MCF 10A (cell line): ENCODE results near the gene CDK17. TPM values are rescaled to one million over a fixed set of nuclear protein-coding genes. Genes with fewer than 3 reads are reported as not detected.

Source experiments
- BruUV-seq: library from RNA; stranded (reverse); fragments of 400-500 nt; replicated peaks from 2 replicates; lab custom pipeline; 2021; lab: Mats Ljungman, UMichigan
- CTCF ChIA-PET: fragments of 300-600 bp; sonication (Branson Sonifier 250); formaldehyde crosslinking; extraction: SDS; loops from one replicate; lab custom pipeline; 2021; ENCODE audit warnings: antibody characterized with exemption, inconsistent platforms; lab: Yijun Ruan, JAX
- POLR2A ChIA-PET: fragments of 300-600, 350-650 bp; sonication (Branson Sonifier 250); formaldehyde crosslinking; extraction: SDS; loops from one replicate; lab custom pipeline; 2020; ENCODE audit warnings: antibody characterized with exemption, inconsistent platforms; lab: Yijun Ruan, JAX
- DNase-seq: peaks from one replicate; pipeline ENCODE4 v3.0.0-alpha.2; 2018; ENCODE audit not compliant: unreplicated experiment
- H3K27ac Mint-ChIP-seq: one replicate; pipeline ENCODE4 v1.8.0; 2022; ENCODE audit warnings: mild to moderate bottlenecking, low read depth, mixed read lengths; ENCODE audit not compliant: unreplicated experiment
- H3K27me3 Mint-ChIP-seq: one replicate; pipeline ENCODE4 v1.8.0; 2022; ENCODE audit warnings: mixed read lengths; ENCODE audit not compliant: insufficient read depth, unreplicated experiment
- H3K36me3 Mint-ChIP-seq: one replicate; pipeline ENCODE4 v1.8.0; 2022; ENCODE audit warnings: mild to moderate bottlenecking, moderate library complexity, mixed read lengths; ENCODE audit not compliant: insufficient read depth, unreplicated experiment
- H3K4me1 Mint-ChIP-seq: one replicate; pipeline ENCODE4 v1.8.0; 2022; ENCODE audit warnings: mixed read lengths; ENCODE audit not compliant: insufficient read depth, unreplicated experiment
- H3K4me3 Mint-ChIP-seq: one replicate; pipeline ENCODE4 v1.8.0; 2022; ENCODE audit warnings: mild to moderate bottlenecking, moderate library complexity, mixed read lengths; ENCODE audit not compliant: unreplicated experiment
- H3K9me3 Mint-ChIP-seq: one replicate; pipeline ENCODE4 v1.8.0; 2022; ENCODE audit warnings: mixed read lengths; ENCODE audit not compliant: unreplicated experiment
- CTCF ChIP-seq: fragments of 200-600 bp; IDR thresholded peaks from one replicate; pipeline ENCODE4 v1.8.0; 2022; ENCODE audit warnings: antibody characterized with exemption, mild to moderate bottlenecking; ENCODE audit not compliant: unreplicated experiment
- intact Hi-C: fragments of 100-400 bp; cut with micrococcal nuclease; formaldehyde crosslinking; loops from 2 replicates; pipeline ENCODE4 v1.14.1; 2022
- total RNA-seq: library from RNA; stranded (reverse); gene quantifications from 2 replicates; pipeline ENCODE4 v1.2.3, GENCODE V29; 2022

Gene CDK17
- total RNA-seq, 1 experiment from 2014 or later: 49.8 TPM

GRCh38 chr12:96293093-96293492 is 107.1 kb downstream of the CDK17 start:
- Mint-ChIP-seq H3K4me3 (no peak overlapping the region), H3K9me3 (no peaks in the 10 kb centered on the region), H3K27ac (no peak overlapping the region), H3K36me3 (peaks cover 78% of the 10 kb centered on the region), H3K27me3 (no peaks in the 10 kb centered on the region), H3K4me1 (peaks cover 11% of the 10 kb centered on the region)
- no peak for DNase-seq
- BruUV-seq: no TSS peak
- no peak for TF ChIP-seq CTCF
- ChIA-PET POLR2A (interaction anchor here (0.6 to 1.5 kb wide), 3 partner anchors 32 to 269 kb away, joined by 3 to 4 read pairs (median 3); no protein-coding TSS in a partner anchor), CTCF (interaction anchor here (1.0 kb wide), 1 partner anchor 106 kb away, joined by 6 read pairs; no protein-coding TSS in a partner anchor)
- intact Hi-C loops: loop anchor here (10.0 kb wide), 1 partner anchor 102 kb away; no protein-coding TSS in a partner anchor

- no TSS peak for BruUV-seq
- intact Hi-C loops: no loop called here
- H3K27me3 Mint-ChIP-seq: no peaks in the 10 kb centered on the region
- no peaks in the 10 kb centered on the region for H3K4me1 Mint-ChIP-seq
- no peak for TF ChIP-seq CTCF
- CTCF ChIA-PET: interaction anchor here (0.6 to 0.7 kb wide), 2 partner anchors 11 to 87 kb away, joined by 3 to 5 read pairs; no protein-coding TSS in a partner anchor
- H3K9me3 Mint-ChIP-seq: no peaks in the 10 kb centered on the region
- DNase-seq: no peak
- H3K36me3 Mint-ChIP-seq: peaks cover 78% of the 10 kb centered on the region
- H3K4me3 Mint-ChIP-seq: no peak overlapping the region
- POLR2A ChIA-PET: interaction anchor here (0.7 kb wide), 1 partner anchor 9 kb away, joined by 3 read pairs; no protein-coding TSS in a partner anchor
- no peak overlapping the region for H3K27ac Mint-ChIP-seq
These were observed 111.2 kb downstream of the CDK17 start for GRCh38 chr12:96289067-96289466.

DNA sequence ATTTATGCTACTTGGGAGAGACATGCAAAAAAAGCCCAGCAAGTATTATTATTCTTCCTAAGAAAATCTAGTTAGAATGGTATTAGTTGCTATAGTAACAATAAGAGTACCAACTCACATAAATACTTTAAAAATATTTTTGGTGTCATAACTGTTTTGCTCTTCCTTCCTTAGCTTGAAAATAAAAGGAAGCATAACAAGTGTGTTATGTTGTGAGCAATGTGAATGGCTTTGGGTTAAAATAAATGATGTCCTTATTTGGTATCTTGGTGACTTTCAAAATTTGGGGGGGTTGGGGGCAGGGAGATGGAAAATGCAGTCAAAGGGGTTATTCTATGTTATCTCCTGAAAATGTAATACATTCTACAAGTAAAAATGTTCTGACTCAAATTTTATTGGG is 115.1 kb downstream of the CDK17 start:
- peaks cover 92% of the 10 kb centered on the region for H3K36me3 Mint-ChIP-seq
- H3K27me3 Mint-ChIP-seq: no peaks in the 10 kb centered on the region
- TF ChIP-seq CTCF: no peak
- POLR2A ChIA-PET: no interaction called here
- no peak overlapping the region for H3K4me3 Mint-ChIP-seq
- DNase-seq: no peak
- H3K4me1 Mint-ChIP-seq: no peaks in the 10 kb centered on the region
- BruUV-seq: no TSS peak
- H3K27ac Mint-ChIP-seq: no peak overlapping the region
- H3K9me3 Mint-ChIP-seq: no peaks in the 10 kb centered on the region
- intact Hi-C loops: no loop called here
- CTCF ChIA-PET: no interaction called here

- no peak for DNase-seq
- H3K36me3 Mint-ChIP-seq: peaks cover 83% of the 10 kb centered on the region
These were observed 125.9 kb downstream of the CDK17 start for GRCh38 chr12:96274331-96274730.

More at GRCh38 chr12:96274331-96274730, 125.9 kb downstream of the CDK17 start:
- H3K4me3 Mint-ChIP-seq: no peak overlapping the region
- no peak for TF ChIP-seq CTCF
- H3K27me3 Mint-ChIP-seq: no peaks in the 10 kb centered on the region
- ChIA-PET CTCF (no interaction called here), POLR2A (interaction anchor here (1.8 kb wide), 1 partner anchor 124 kb away, joined by 6 read pairs; no protein-coding TSS in a partner anchor)
- no TSS peak for BruUV-seq
- no peaks in the 10 kb centered on the region for H3K9me3 Mint-ChIP-seq
- peaks cover 19% of the 10 kb centered on the region for H3K4me1 Mint-ChIP-seq
- intact Hi-C loops: loop anchor here (5.0 kb wide), 1 partner anchor 123 kb away; no protein-coding TSS in a partner anchor
- H3K27ac Mint-ChIP-seq: peak overlapping the region; percentile 40
